ENCODE results near the gene TAP2.

Gene TAP2

DNA sequence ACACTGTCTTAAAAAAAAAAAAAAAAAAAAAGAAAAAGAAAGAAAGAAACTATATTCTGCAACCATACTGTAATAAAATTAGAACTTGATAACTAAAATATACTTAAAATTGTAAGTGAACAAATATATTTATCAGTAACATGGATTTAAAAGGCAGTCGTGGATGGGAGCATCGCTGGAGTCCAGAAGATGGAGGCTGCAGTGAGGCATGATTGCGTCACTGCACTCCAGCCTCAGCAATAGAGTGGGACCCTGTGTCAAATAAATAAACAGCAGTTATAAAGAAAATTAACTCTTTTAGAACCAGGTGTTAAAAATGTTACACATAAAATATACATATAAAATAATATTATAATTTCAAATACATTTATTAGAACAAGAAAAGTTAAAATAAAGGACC is 24.2 kb upstream of the TAP2 start:
- Histone ChIP-seq H3K4me3 (ENCODE audit: insufficient read length, low read depth) (no peak overlapping the region), H3K27me3 (ENCODE audit: insufficient read depth, insufficient read length) (peaks cover 1% of the 10 kb centered on the region), H3K4me1 (ENCODE audit: insufficient read depth, insufficient read length) (no peaks in the 10 kb centered on the region), H3K36me3 (ENCODE audit: insufficient read depth, insufficient read length, low read length) (no peaks in the 10 kb centered on the region), H3K9me3 (ENCODE audit: insufficient read depth, low read length) (no peaks in the 10 kb centered on the region), H3K9ac (ENCODE audit: insufficient read length, low read depth) (no peak overlapping the region)
- TF ChIP-seq ZNF274 (IDR thresholded peaks at IDR 0.05; ENCODE audit: low read depth, low read length): no peak
- no peak for TF ChIP-seq YY1 (IDR thresholded peaks at IDR 0.05; ENCODE audit: insufficient read depth, insufficient read length)
- no peak for TF ChIP-seq SUZ12 (IDR thresholded peaks at IDR 0.05; ENCODE audit: extremely low read depth, insufficient read depth, insufficient read length)
- DNase-seq (ENCODE audit: low read depth, low spot score): no peak

DNA sequence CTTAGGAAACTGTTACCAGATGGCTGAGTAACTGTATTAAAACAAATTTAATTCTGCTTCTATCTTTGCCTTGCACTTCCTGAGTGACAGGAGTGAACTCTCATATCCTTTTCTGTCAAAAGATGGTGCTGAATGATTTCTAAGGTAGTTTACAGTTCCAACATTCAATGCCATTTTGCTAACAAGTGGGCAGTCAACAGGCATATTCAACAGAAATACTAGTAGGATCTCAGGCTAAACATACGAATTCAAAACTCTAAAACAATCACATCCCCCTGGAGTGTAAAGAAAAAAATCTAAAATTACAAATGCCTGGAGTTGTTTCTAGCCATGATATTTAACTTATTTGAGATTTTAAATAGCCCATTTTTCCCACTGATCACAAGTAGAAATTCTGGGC is 22.1 kb upstream of the TAP2 start:
- no peaks in the 10 kb centered on the region for H3K36me3 ChIP-seq (ENCODE audit: insufficient read depth, insufficient read length, low read length)
- TF ChIP-seq SUZ12 (IDR thresholded peaks at IDR 0.05; ENCODE audit: extremely low read depth, insufficient read depth, insufficient read length): no peak
- TF ChIP-seq ZNF274 (IDR thresholded peaks at IDR 0.05; ENCODE audit: low read depth, low read length): no peak
- TF ChIP-seq YY1 (IDR thresholded peaks at IDR 0.05; ENCODE audit: insufficient read depth, insufficient read length): no peak
- no peaks in the 10 kb centered on the region for H3K4me1 ChIP-seq (ENCODE audit: insufficient read depth, insufficient read length)
- no peak overlapping the region for H3K9ac ChIP-seq (ENCODE audit: insufficient read length, low read depth)
- H3K27me3 ChIP-seq (ENCODE audit: insufficient read depth, insufficient read length): peaks cover 14% of the 10 kb centered on the region
- H3K9me3 ChIP-seq (ENCODE audit: insufficient read depth, low read length): no peaks in the 10 kb centered on the region
- H3K4me3 ChIP-seq (ENCODE audit: insufficient read length, low read depth): no peak overlapping the region
- DNase-seq (ENCODE audit: low read depth, low spot score): no peak

DNA sequence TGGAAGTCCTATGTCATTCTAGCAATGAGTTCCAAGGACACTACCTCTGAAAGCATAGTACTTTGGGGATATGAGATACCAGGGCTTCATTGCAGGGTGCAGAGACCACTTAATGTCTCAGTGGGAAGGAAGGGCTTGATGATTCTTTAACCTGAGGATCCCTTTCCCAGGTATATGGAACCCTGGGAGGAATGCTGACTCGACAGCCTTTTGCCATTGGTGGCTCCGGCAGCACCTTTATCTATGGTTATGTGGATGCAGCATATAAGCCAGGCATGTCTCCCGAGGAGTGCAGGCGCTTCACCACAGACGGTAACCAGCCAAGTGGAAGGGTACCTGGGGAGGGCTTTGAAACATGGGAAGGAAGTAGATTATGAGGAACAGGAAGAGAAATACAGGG is 19.7 kb upstream of the TAP2 start:
- H3K4me1 ChIP-seq (ENCODE audit: insufficient read depth, insufficient read length): no peaks in the 10 kb centered on the region

DNA sequence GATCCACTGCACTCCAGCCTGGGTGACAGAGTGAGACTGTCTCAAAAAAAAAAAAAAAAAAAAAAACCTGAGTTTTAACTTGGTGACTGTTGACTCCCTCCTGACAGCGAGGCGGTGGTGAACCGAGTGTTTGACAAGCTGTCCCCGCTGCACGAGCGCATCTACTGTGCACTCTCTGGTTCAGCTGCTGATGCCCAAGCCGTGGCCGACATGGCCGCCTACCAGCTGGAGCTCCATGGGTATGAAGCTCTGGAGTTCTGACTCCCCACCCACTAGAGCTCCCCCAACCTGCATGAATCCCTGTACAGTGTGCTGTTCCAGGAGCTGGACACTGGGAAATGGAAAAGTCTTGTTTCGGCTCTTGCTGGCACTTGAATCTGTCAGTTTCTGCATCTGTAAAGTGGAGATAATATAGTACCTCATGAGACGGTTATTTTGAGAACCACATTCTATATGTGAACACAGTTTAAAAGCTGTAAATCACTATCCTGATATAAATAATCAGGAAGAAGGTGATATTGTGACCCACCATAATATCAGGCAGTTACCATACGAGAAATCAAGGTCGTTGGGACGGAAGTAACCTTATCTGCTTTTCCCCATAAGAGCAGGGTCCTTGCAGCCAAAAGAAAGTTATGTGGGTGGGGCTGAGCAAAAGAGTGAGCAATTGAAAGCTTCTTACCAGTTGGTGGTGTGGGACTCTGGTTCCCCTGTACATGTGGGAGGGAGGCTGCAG is 18.8 kb upstream of the TAP2 start:
- no peak overlapping the region for H3K9ac ChIP-seq (ENCODE audit: insufficient read length, low read depth)
- no peaks in the 10 kb centered on the region for H3K9me3 ChIP-seq (ENCODE audit: insufficient read depth, low read length)
- peaks cover 45% of the 10 kb centered on the region for H3K27me3 ChIP-seq (ENCODE audit: insufficient read depth, insufficient read length)
- H3K36me3 ChIP-seq (ENCODE audit: insufficient read depth, insufficient read length, low read length): no peaks in the 10 kb centered on the region
- DNase-seq (ENCODE audit: low read depth, low spot score): no peak
- H3K4me1 ChIP-seq (ENCODE audit: insufficient read depth, insufficient read length): no peaks in the 10 kb centered on the region
- no peak overlapping the region for H3K4me3 ChIP-seq (ENCODE audit: insufficient read length, low read depth)
- TF ChIP-seq SUZ12 (IDR thresholded peaks at IDR 0.05; ENCODE audit: extremely low read depth, insufficient read depth, insufficient read length) (no peak), YY1 (IDR thresholded peaks at IDR 0.05; ENCODE audit: insufficient read depth, insufficient read length) (no peak), ZNF274 (IDR thresholded peaks at IDR 0.05; ENCODE audit: low read depth, low read length) (no peak)

More for the DNA sequence above, 19.7 kb upstream of the TAP2 start:
- TF ChIP-seq ZNF274 (IDR thresholded peaks at IDR 0.05; ENCODE audit: low read depth, low read length) (no peak), SUZ12 (IDR thresholded peaks at IDR 0.05; ENCODE audit: extremely low read depth, insufficient read depth, insufficient read length) (no peak), YY1 (IDR thresholded peaks at IDR 0.05; ENCODE audit: insufficient read depth, insufficient read length) (no peak)
- no peak for DNase-seq (ENCODE audit: low read depth, low spot score)
- H3K36me3 ChIP-seq (ENCODE audit: insufficient read depth, insufficient read length, low read length): no peaks in the 10 kb centered on the region
- peaks cover 36% of the 10 kb centered on the region for H3K27me3 ChIP-seq (ENCODE audit: insufficient read depth, insufficient read length)
- no peaks in the 10 kb centered on the region for H3K9me3 ChIP-seq (ENCODE audit: insufficient read depth, low read length)
- H3K4me3 ChIP-seq (ENCODE audit: insufficient read length, low read depth): no peak overlapping the region
- H3K9ac ChIP-seq (ENCODE audit: insufficient read length, low read depth): no peak overlapping the region

DNA sequence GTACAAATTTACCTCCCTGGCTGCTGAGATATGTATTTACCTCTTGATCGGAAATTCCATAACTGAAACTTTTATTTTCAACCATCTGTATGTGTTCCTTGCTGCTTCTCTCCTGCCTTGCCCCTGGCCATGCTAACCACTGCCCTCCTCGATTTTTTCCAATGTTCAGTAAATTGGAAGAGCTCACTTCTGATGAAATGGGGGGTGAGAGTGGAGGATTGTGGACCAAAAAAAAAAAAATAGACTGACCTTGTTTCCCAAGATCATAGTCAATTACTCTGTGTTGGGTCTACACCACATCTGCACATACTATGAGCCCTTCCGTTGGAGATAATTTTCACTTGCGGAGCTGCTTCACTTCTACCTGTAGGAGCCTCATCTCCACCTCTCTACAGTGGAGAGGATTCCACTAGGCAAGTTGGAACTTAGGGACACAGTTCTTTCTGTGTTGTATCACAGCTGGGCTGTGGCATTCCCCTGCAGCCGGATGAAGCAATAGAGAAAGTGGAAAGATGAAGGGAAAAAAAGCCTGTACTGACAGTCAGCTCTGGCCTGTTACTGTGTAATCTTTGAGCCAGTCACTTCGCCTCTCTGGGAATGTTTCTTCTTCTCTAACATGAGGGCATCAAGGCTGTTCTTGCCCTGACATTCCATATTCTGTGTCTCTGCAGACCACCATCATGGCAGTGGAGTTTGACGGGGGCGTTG is 17.1 kb upstream of the TAP2 start:
- Histone ChIP-seq H3K4me3 (ENCODE audit: insufficient read length, low read depth) (no peak overlapping the region), H3K4me1 (ENCODE audit: insufficient read depth, insufficient read length) (no peaks in the 10 kb centered on the region), H3K36me3 (ENCODE audit: insufficient read depth, insufficient read length, low read length) (no peaks in the 10 kb centered on the region), H3K27me3 (ENCODE audit: insufficient read depth, insufficient read length) (peaks cover 62% of the 10 kb centered on the region), H3K9ac (ENCODE audit: insufficient read length, low read depth) (no peak overlapping the region), H3K9me3 (ENCODE audit: insufficient read depth, low read length) (no peaks in the 10 kb centered on the region)
- no peak for TF ChIP-seq ZNF274 (IDR thresholded peaks at IDR 0.05; ENCODE audit: low read depth, low read length)
- no peak for TF ChIP-seq YY1 (IDR thresholded peaks at IDR 0.05; ENCODE audit: insufficient read depth, insufficient read length)
- no peak for TF ChIP-seq SUZ12 (IDR thresholded peaks at IDR 0.05; ENCODE audit: extremely low read depth, insufficient read depth, insufficient read length)
- no peak for DNase-seq (ENCODE audit: low read depth, low spot score)

DNA sequence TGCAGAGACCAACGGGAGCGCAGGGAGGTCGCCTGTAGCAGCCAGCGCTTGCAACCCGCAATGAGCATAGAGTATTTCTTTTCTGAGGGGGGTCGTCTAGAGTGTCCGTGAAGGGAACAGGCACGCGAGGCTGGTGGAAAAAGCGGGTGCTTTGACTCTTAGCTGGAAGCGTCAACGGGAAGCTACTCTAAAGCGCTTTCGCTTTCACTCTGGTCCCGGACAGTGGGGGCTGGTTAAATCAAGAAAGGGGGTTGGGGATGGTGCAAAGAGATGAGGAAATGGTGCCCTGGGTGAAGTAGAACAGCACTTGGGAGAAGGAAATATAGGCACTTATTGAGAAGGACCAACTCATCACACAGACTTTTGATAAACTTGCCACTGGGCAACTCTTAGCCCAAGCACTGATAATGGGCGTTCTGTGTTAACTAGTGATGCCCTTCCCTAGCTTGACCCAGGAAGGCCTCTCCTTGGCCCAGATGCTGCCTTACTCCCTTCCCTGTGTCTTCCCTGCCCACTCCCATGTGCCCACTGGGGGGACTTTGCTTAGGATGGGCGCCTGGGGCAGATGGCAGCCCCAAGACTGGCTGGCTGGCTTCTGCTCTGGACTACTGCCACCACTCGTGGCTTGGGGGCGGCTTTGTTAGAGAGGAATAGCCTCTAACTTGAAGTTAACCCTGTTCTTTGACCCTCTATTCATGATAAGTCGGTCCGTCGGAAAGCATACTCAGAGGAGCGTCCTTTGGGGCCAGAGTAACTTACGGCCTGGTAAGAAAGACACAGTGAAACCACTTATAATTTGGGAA is 16.0 kb upstream of the TAP2 start:
- Histone ChIP-seq H3K27me3 (ENCODE audit: insufficient read depth, insufficient read length) (peaks cover 72% of the 10 kb centered on the region), H3K36me3 (ENCODE audit: insufficient read depth, insufficient read length, low read length) (no peaks in the 10 kb centered on the region), H3K9me3 (ENCODE audit: insufficient read depth, low read length) (no peaks in the 10 kb centered on the region), H3K4me3 (ENCODE audit: insufficient read length, low read depth) (peak overlapping the region; percentile 40), H3K4me1 (ENCODE audit: insufficient read depth, insufficient read length) (no peaks in the 10 kb centered on the region), H3K9ac (ENCODE audit: insufficient read length, low read depth) (peak overlapping the region; percentile 61)
- DNase-seq (ENCODE audit: low read depth, low spot score): no peak
- TF ChIP-seq SUZ12 (IDR thresholded peaks at IDR 0.05; ENCODE audit: extremely low read depth, insufficient read depth, insufficient read length) (no peak), ZNF274 (IDR thresholded peaks at IDR 0.05; ENCODE audit: low read depth, low read length) (no peak), YY1 (IDR thresholded peaks at IDR 0.05; ENCODE audit: insufficient read depth, insufficient read length) (no peak)

All from NT2/D1 (cell line).